Uterus (tissue), 4 donors: ENCODE measurements around the gene SLC35A4. TPM values are rescaled to one million over a fixed set of nuclear protein-coding genes. Genes with fewer than 3 reads are reported as not detected.

Source experiments
- DNase-seq, 2 donors: peaks; one replicate each; pipeline ENCODE4 v3.0.0-alpha.2; 2019 to 2020
- H3K27ac ChIP-seq, 2 donors: fragments of 200-600 bp; sonication (generic); 1 replicate in 1 of 2; 2 replicates in 1 of 2; pipeline ENCODE4 v1.5.1; 2016 to 2018
- H3K27me3 ChIP-seq, 2 donors: fragments of 200-600 bp; sonication (generic); one replicate each; pipeline ENCODE4 v1.5.1; 2018 to 2019; ENCODE audit warnings: control low read depth in 1 of 2
- H3K36me3 ChIP-seq, 2 donors: fragments of 200-600 bp; sonication (generic); one replicate each; pipeline ENCODE4 v1.5.1; 2019; ENCODE audit warnings: control low read depth in 1 of 2
- H3K4me1 ChIP-seq, 2 donors: fragments of 200-600 bp; sonication (generic); one replicate each; pipeline ENCODE4 v1.5.1; 2018 to 2019; ENCODE audit warnings: control low read depth in 1 of 2
- H3K4me3 ChIP-seq, 2 donors: fragments of 200-600 bp; sonication (generic); 1 replicate in 1 of 2; 2 replicates in 1 of 2; pipeline ENCODE4 v1.5.1; 2018 to 2019; ENCODE audit warnings: mild to moderate bottlenecking in 1 of 2
- H3K9me3 ChIP-seq, 2 donors: fragments of 200-600 bp; sonication (generic); one replicate each; pipeline ENCODE4 v1.5.1; 2019; ENCODE audit warnings: control low read depth in 1 of 2
- CTCF ChIP-seq, 4 experiments: fragments of 200-600 bp in 2 of 4; fragments of 450-650 bp in 2 of 4; sonication (generic) in 2 of 4; IDR thresholded peaks; one replicate each; pipeline ENCODE4 v1.5.1; 2016 to 2019; ENCODE audit warnings: antibody characterized with exemption in 4 of 4, mild to moderate bottlenecking in 2 of 4, moderate library complexity in 1 of 4
- POLR2A ChIP-seq, 2 donors: fragments of 450-650 bp; IDR thresholded peaks; one replicate each; pipeline ENCODE4 v1.6.1; 2016; ENCODE audit warnings: antibody characterized with exemption in 2 of 2, mild to moderate bottlenecking in 1 of 2, moderate library complexity in 1 of 2
- intact Hi-C: fragments of 100-400 bp; cut with DNase I; formaldehyde crosslinking; loops from one replicate; pipeline ENCODE4 v1.15.1; 2023; ENCODE audit warnings: low total_unique reads
- total RNA-seq, 4 donors: library from RNA; depleted of rRNA in 3 of 4; stranded (reverse); fragments of >200 nt in 3 of 4; gene quantifications; one replicate each; pipeline versions ENCODE4 v1.1.0 to v1.2.4, GENCODE V29; 2014 to 2023
- donor health status: DM: yes; HTN: yes; CAD: no.

Gene SLC35A4
- total RNA-seq, 4 donors from 2014 or later, result 6.4 to 39.7 (median 21.7) TPM

- intact Hi-C loops, result no loop called here
- no peak overlapping the region for H3K4me3 ChIP-seq
- H3K27ac ChIP-seq, result peak overlapping the region; percentile 26 to 33
- H3K27me3 ChIP-seq, result no peaks in the 10 kb centered on the region
- peaks cover 8 to 10% of the 10 kb centered on the region in 2 donors for H3K4me1 ChIP-seq
- DNase-seq, result no peak
- no peak for TF ChIP-seq CTCF (IDR thresholded peaks at IDR 0.05)
- no peak for TF ChIP-seq POLR2A (IDR thresholded peaks at IDR 0.05)
- H3K36me3 ChIP-seq, result no peaks in the 10 kb centered on the region
- no peaks in the 10 kb centered on the region for H3K9me3 ChIP-seq
These were observed 5.4 kb downstream of the SLC35A4 start for GRCh38 chr5:140570058-140570457.

- no peak overlapping the region for H3K27ac ChIP-seq
- H3K9me3 ChIP-seq, result no peaks in the 10 kb centered on the region
- H3K4me1 ChIP-seq, result peaks cover 6 to 8% of the 10 kb centered on the region in 2 donors
- no peaks in the 10 kb centered on the region for H3K27me3 ChIP-seq
- DNase-seq, result no peak
- H3K36me3 ChIP-seq, result no peaks in the 10 kb centered on the region
- intact Hi-C loops, result no loop called here
- H3K4me3 ChIP-seq, result no peak overlapping the region
- TF ChIP-seq POLR2A (IDR thresholded peaks at IDR 0.05) (no peak), CTCF (IDR thresholded peaks at IDR 0.05) (no peak)
These were observed 5.9 kb downstream of the SLC35A4 start for GRCh38 chr5:140570488-140570887.

DNA sequence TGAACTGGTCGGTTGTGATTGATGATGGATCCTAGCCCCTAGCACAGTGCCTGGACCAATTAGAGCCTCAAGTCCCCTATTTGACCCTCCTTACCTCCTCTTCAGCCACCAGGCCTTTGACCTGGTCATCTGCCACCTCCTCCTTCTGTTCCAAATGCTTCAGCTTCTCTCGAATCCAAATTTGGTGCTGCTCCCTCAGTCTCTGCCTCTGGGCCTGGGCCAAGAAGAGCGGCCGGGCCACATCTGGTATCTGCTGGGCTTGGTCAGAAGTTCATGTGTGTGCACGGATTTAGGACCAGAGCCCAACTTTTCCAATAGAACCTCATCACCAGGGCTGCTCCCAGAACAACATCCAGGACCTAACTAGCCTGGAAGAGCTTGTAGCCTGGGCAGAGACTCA, 6.5 kb downstream of the SLC35A4 start:
- H3K36me3 ChIP-seq, result no peaks in the 10 kb centered on the region
- intact Hi-C loops, result no loop called here
- H3K4me3 ChIP-seq, result no peak overlapping the region
- no peak for TF ChIP-seq POLR2A (IDR thresholded peaks at IDR 0.05)
- no peak for TF ChIP-seq CTCF (IDR thresholded peaks at IDR 0.05)
- H3K4me1 ChIP-seq, result peaks cover under 1 to 1% of the 10 kb centered on the region in 2 donors
- H3K27me3 ChIP-seq, result no peaks in the 10 kb centered on the region
- no peaks in the 10 kb centered on the region for H3K9me3 ChIP-seq
- no peak for DNase-seq
- no peak overlapping the region for H3K27ac ChIP-seq

- Histone ChIP-seq H3K27ac (no peak overlapping the region), H3K36me3 (no peaks in the 10 kb centered on the region), H3K9me3 (no peaks in the 10 kb centered on the region), H3K27me3 (no peaks in the 10 kb centered on the region), H3K4me1 (no peaks in the 10 kb centered on the region), H3K4me3 (no peak overlapping the region)
- intact Hi-C loops, result no loop called here
- DNase-seq, result no peak
- no peak for TF ChIP-seq CTCF (IDR thresholded peaks at IDR 0.05)
- no peak for TF ChIP-seq POLR2A (IDR thresholded peaks at IDR 0.05)
These were observed 9.1 kb downstream of the SLC35A4 start for GRCh38 chr5:140573683-140574082.

DNA sequence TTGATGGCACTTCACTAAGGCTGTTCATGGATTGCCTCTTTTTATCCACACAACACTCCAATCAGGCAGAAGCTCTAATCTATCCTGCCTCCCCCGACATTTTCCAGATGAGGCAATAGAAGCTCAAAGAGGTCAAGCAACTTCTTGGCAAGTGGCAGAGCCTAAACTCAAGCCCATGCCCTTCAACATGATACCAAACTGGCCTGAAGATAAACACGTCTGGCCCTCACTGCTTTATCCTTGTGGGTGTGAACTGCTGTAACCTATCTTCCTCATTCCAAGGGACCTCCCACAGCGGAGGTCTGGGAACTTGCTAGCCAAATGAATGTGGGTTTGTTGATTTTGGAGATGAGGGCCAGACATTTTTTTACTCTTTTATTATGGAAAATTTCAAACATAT, 9.5 kb downstream of the SLC35A4 start:
- no peaks in the 10 kb centered on the region for H3K9me3 ChIP-seq
- no peaks in the 10 kb centered on the region for H3K36me3 ChIP-seq
- no peak for DNase-seq
- no peak overlapping the region for H3K4me3 ChIP-seq
- no peaks in the 10 kb centered on the region for H3K27me3 ChIP-seq
- H3K4me1 ChIP-seq, result no peaks in the 10 kb centered on the region
- intact Hi-C loops, result no loop called here
- TF ChIP-seq POLR2A (IDR thresholded peaks at IDR 0.05), result no peak
- no peak for TF ChIP-seq CTCF (IDR thresholded peaks at IDR 0.05)
- H3K27ac ChIP-seq, result no peak overlapping the region
